IMR-90 (cell line): ENCODE data around the gene RFPL3.

Source experiments
- CTCF ChIP-seq: conservative IDR thresholded peaks from 2 replicates; pipeline ENCODE4 v1.5.1; 2012; ENCODE audit warnings: mild to moderate bottlenecking, low read depth, low read length, improper control_type of control experiment
- MAZ ChIP-seq: IDR thresholded peaks from 2 replicates; pipeline ENCODE4 v1.6.1; 2012; ENCODE audit warnings: low read depth, mild to moderate bottlenecking, low read length, improper control_type of control experiment, moderate library complexity, borderline replicate concordance
- SMC3 ChIP-seq: fragments of 150-350 bp; IDR thresholded peaks from 2 replicates; pipeline ENCODE4 v1.6.1; 2016; ENCODE audit warnings: low read depth, mild to moderate bottlenecking, antibody characterized with exemption, low read length, moderate library complexity

- TF ChIP-seq MAZ: no peak
- TF ChIP-seq CTCF: no peak
- no peak for TF ChIP-seq SMC3
These were observed 6.5 kb downstream of the RFPL3 start for GRCh38 chr22:32364210-32364609.
